Caco-2 (cell line): ENCODE data around the gene CCDC30. TPM values are rescaled to one million over a fixed set of nuclear protein-coding genes. Genes with fewer than 3 reads are reported as not detected.
A peak's percentile ranks its signal among the peaks of the same experiment; 100 is the strongest.

Experiments
- BruUV-seq: library from RNA; stranded (reverse); fragments of 400-500 nt; replicated peaks from 2 replicates; lab custom pipeline; 2021; lab: Mats Ljungman, UMichigan
- CTCF ChIA-PET: fragments of 300-600 bp; sonication (Branson Sonifier 250); formaldehyde crosslinking; loops from one replicate; lab custom pipeline; 2022; ENCODE audit warnings: antibody characterized with exemption; lab: Charles Lee
- POLR2A ChIA-PET: fragments of 300-600 bp; sonication (Branson Sonifier 250); formaldehyde crosslinking; loops from one replicate; lab custom pipeline; 2022; ENCODE audit warnings: antibody characterized with exemption; lab: Charles Lee
- DNase-seq, 2 experiments: peaks; one replicate each; pipeline versions ENCODE4 v3.0.0 to v3.0.0-alpha.2; 2020 to 2022
- H3K27me3 ChIP-seq: replicated peaks from 2 replicates; pipeline ENCODE4 v1.6.0; 2011; ENCODE audit warnings: low read length; ENCODE audit not compliant: control insufficient read depth, insufficient read depth
- H3K36me3 ChIP-seq: 2 replicates; pipeline ENCODE4 v1.5.1; 2011; ENCODE audit warnings: low read length; ENCODE audit not compliant: control insufficient read depth, insufficient read depth
- H3K4me1 ChIP-seq: fragments of 250-450 bp; sonication (Bioruptor Pico); 2 replicates; pipeline ENCODE4 v1.5.1; 2020; ENCODE audit warnings: mild to moderate bottlenecking
- H3K4me3 ChIP-seq: 2 replicates; pipeline ENCODE4 v1.5.1; 2011; ENCODE audit warnings: low read depth, mild to moderate bottlenecking, control low read depth, low read length
- H3K9me3 ChIP-seq: fragments of 250-450 bp; sonication (Bioruptor Pico); 2 replicates; pipeline ENCODE4 v1.5.1; 2020; ENCODE audit warnings: mild to moderate bottlenecking, moderate library complexity
- H3K27ac Mint-ChIP-seq: one replicate; pipeline ENCODE4 v1.8.0; 2022; ENCODE audit warnings: mixed read lengths; ENCODE audit not compliant: unreplicated experiment
- H3K27me3 Mint-ChIP-seq: one replicate; pipeline ENCODE4 v1.8.0; 2022; ENCODE audit warnings: mixed read lengths; ENCODE audit not compliant: insufficient read depth, unreplicated experiment
- H3K36me3 Mint-ChIP-seq: one replicate; pipeline ENCODE4 v1.8.0; 2022; ENCODE audit warnings: mild to moderate bottlenecking, mixed read lengths; ENCODE audit not compliant: insufficient read depth, unreplicated experiment
- H3K4me1 Mint-ChIP-seq: one replicate; pipeline ENCODE4 v1.8.0; 2022; ENCODE audit warnings: low read depth, mixed read lengths; ENCODE audit not compliant: unreplicated experiment
- H3K4me3 Mint-ChIP-seq: one replicate; pipeline ENCODE4 v1.8.0; 2022; ENCODE audit warnings: mild to moderate bottlenecking, moderate library complexity, mixed read lengths; ENCODE audit not compliant: unreplicated experiment
- H3K9me3 Mint-ChIP-seq: one replicate; pipeline ENCODE4 v1.8.0; 2022; ENCODE audit warnings: mixed read lengths; ENCODE audit not compliant: unreplicated experiment
- intact Hi-C: fragments of 100-400 bp; cut with micrococcal nuclease; formaldehyde crosslinking; loops from one replicate; pipeline ENCODE4 v1.10.0; 2022; ENCODE audit not compliant: unreplicated experiment
- total RNA-seq: library from RNA; stranded (reverse); gene quantifications from 2 replicates; pipeline ENCODE4 v1.2.3, GENCODE V29; 2022
- TF ChIP-seq, protein P1 (sequence below), 2 experiments: fragments of 200-600 bp in 1 of 2; IDR thresholded peaks; 1 replicate in 1 of 2; 2 replicates in 1 of 2; pipeline versions ENCODE4 v1.5.1 to v1.8.0; 2011 to 2022; ENCODE audit warnings: antibody characterized with exemption in 1 of 2, control low read depth in 1 of 2, inconsistent platforms in 1 of 2, low read depth in 1 of 2, low read length in 1 of 2, mild to moderate bottlenecking in 1 of 2, moderate library complexity in 1 of 2; ENCODE audit not compliant: insufficient read depth in 1 of 2, severe bottlenecking in 1 of 2, unreplicated experiment in 1 of 2

The CCDC30 gene
- total RNA-seq, 1 experiment from 2014 or later: 1.3 TPM

DNA sequence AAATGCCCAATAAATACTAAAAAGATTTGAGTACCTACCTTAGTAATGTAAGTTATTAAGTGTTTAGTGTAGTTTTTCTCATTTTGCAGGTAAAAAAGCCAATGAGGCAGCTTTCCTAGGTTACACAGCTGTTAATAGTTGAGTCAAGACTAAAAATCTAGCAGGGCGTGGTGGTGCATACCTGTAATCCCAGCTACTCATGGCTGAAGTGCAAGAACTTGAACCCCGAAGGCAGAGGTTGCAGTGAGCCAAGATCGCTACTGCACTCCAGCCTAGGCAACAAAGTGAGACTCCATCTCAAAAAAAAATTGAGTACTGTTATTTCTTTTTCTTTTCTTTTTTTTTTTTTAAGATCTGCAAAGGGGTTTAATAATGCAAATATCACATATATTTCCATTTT lies 226.8 kb downstream of the CCDC30 start:
- H3K36me3 Mint-ChIP-seq: peaks cover 50% of the 10 kb centered on the region
- H3K27me3 Mint-ChIP-seq: no peaks in the 10 kb centered on the region
- Histone ChIP-seq H3K4me1 (peaks cover 56% of the 10 kb centered on the region), H3K27me3 (no peaks in the 10 kb centered on the region), H3K36me3 (no peaks in the 10 kb centered on the region), H3K4me3 (no peak overlapping the region), H3K9me3 (no peaks in the 10 kb centered on the region)
- DNase-seq: no peak
- TF ChIP-seq, protein P1, sequence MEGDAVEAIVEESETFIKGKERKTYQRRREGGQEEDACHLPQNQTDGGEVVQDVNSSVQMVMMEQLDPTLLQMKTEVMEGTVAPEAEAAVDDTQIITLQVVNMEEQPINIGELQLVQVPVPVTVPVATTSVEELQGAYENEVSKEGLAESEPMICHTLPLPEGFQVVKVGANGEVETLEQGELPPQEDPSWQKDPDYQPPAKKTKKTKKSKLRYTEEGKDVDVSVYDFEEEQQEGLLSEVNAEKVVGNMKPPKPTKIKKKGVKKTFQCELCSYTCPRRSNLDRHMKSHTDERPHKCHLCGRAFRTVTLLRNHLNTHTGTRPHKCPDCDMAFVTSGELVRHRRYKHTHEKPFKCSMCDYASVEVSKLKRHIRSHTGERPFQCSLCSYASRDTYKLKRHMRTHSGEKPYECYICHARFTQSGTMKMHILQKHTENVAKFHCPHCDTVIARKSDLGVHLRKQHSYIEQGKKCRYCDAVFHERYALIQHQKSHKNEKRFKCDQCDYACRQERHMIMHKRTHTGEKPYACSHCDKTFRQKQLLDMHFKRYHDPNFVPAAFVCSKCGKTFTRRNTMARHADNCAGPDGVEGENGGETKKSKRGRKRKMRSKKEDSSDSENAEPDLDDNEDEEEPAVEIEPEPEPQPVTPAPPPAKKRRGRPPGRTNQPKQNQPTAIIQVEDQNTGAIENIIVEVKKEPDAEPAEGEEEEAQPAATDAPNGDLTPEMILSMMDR (IDR thresholded peaks at IDR 0.05; ENCODE audit: insufficient read depth in 1 of 2, low read depth in 1 of 2, low read length in 1 of 2, severe bottlenecking in 1 of 2, unreplicated experiment in 1 of 2): no peak
- H3K4me1 Mint-ChIP-seq: peaks cover 20% of the 10 kb centered on the region
- H3K9me3 Mint-ChIP-seq: no peaks in the 10 kb centered on the region
- ChIA-PET CTCF (interaction anchor here (1.5 kb wide), 1 partner anchor 112 kb away, joined by 7 read pairs; no protein-coding TSS in a partner anchor), POLR2A (interaction anchor here (1.0 kb wide), 1 partner anchor 8 kb away, joined by 4 read pairs; the partner anchor contains the start of gene YBX1)
- H3K27ac Mint-ChIP-seq: no peak overlapping the region
- BruUV-seq: no TSS peak
- H3K4me3 Mint-ChIP-seq: no peak overlapping the region
- intact Hi-C loops: no loop called here

DNA sequence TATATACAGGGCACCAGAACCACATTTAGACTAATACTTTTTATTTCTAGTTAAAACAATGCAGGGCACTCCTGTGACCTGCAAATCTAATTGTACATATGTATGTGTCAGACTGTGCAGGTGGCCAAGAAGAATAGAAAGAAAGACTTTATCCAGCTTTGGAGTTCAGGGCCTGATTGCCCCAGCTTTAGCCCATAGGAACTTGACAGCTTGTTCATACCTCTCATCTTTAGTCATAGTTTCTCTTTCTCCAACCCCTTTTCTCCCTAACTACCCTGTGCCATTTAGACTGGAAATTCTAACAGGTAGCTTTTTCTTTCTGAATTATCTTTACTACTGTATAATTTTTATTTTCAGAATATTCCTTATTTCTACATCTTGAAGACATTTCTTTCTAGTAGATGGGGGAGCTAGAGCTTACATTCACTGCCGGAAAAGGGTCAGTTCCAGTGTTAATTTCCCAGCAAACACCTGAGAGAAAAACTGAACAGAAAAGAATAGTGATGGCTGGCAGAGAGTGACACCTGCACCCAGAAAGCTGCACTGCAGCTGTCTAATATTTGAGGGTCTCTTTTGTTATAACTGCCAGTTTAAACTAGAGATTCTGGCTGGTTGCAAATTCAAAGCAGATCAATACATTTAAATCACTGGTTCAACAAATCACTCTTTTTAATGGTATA lies 227.5 kb downstream of the CCDC30 start:
- no peak for DNase-seq
- H3K9me3 Mint-ChIP-seq: no peaks in the 10 kb centered on the region
- H3K4me1 Mint-ChIP-seq: peaks cover 19% of the 10 kb centered on the region
- TF ChIP-seq, protein P1 (IDR thresholded peaks at IDR 0.05; ENCODE audit: insufficient read depth in 1 of 2, low read depth in 1 of 2, low read length in 1 of 2, severe bottlenecking in 1 of 2, unreplicated experiment in 1 of 2): peak in 1 of 2 experiments; percentile 21
- ChIA-PET CTCF (interaction anchor here (1.5 kb wide), 1 partner anchor 112 kb away, joined by 7 read pairs; no protein-coding TSS in a partner anchor), POLR2A (interaction anchor here (1.0 kb wide), 1 partner anchor 8 kb away, joined by 4 read pairs; the partner anchor contains the start of gene YBX1)
- Histone ChIP-seq H3K4me3 (no peak overlapping the region), H3K36me3 (no peaks in the 10 kb centered on the region), H3K27me3 (no peaks in the 10 kb centered on the region), H3K9me3 (no peaks in the 10 kb centered on the region), H3K4me1 (peaks cover 49% of the 10 kb centered on the region)
- no peak overlapping the region for H3K27ac Mint-ChIP-seq
- no peaks in the 10 kb centered on the region for H3K27me3 Mint-ChIP-seq
- peaks cover 50% of the 10 kb centered on the region for H3K36me3 Mint-ChIP-seq
- H3K4me3 Mint-ChIP-seq: no peak overlapping the region
- BruUV-seq: no TSS peak
- intact Hi-C loops: no loop called here

GRCh38 chr1:42691157-42691498 lies 228.0 kb downstream of the CCDC30 start:
- no peaks in the 10 kb centered on the region for H3K27me3 Mint-ChIP-seq
- no peaks in the 10 kb centered on the region for H3K36me3 ChIP-seq
- no peak overlapping the region for H3K4me3 ChIP-seq
- H3K4me1 Mint-ChIP-seq: peaks cover 23% of the 10 kb centered on the region
- ChIA-PET CTCF (interaction anchor here (1.5 kb wide), 1 partner anchor 113 kb away, joined by 7 read pairs; no protein-coding TSS in a partner anchor), POLR2A (interaction anchor here (2.0 kb wide), 1 partner anchor 9 kb away, joined by 20 read pairs; the partner anchor contains the start of gene YBX1)
- no TSS peak for BruUV-seq
- H3K9me3 ChIP-seq: no peaks in the 10 kb centered on the region
- H3K27ac Mint-ChIP-seq: no peak overlapping the region
- no peaks in the 10 kb centered on the region for H3K27me3 ChIP-seq
- H3K4me1 ChIP-seq: peaks cover 44% of the 10 kb centered on the region
- no peaks in the 10 kb centered on the region for H3K9me3 Mint-ChIP-seq
- intact Hi-C loops: no loop called here
- TF ChIP-seq, protein P1 (IDR thresholded peaks at IDR 0.05; ENCODE audit: insufficient read depth in 1 of 2, low read depth in 1 of 2, low read length in 1 of 2, severe bottlenecking in 1 of 2, unreplicated experiment in 1 of 2): no peak
- no peak overlapping the region for H3K4me3 Mint-ChIP-seq
- DNase-seq: no peak
- H3K36me3 Mint-ChIP-seq: peaks cover 55% of the 10 kb centered on the region
